IgD-negative memory B cell (primary cell): ENCODE data around the gene OTULINL. TPM values are rescaled to one million over a fixed set of nuclear protein-coding genes. Genes with fewer than 3 reads are reported as not detected.

Experiments
- H3K27ac Mint-ChIP-seq, 3 donors: one replicate each; pipeline ENCODE4 v1.8.0; 2020 to 2022; ENCODE audit warnings: mild to moderate bottlenecking in 3 of 3, mixed read lengths in 3 of 3, moderate library complexity in 1 of 3
- H3K27me3 Mint-ChIP-seq: one replicate; pipeline ENCODE4 v1.8.0; 2021; ENCODE audit warnings: mixed read lengths
- H3K36me3 Mint-ChIP-seq: one replicate; pipeline ENCODE4 v1.8.0; 2020; ENCODE audit warnings: mild to moderate bottlenecking, mixed read lengths
- H3K4me1 Mint-ChIP-seq, 3 donors: one replicate each; pipeline ENCODE4 v1.8.0; 2020 to 2022; ENCODE audit warnings: mixed read lengths in 3 of 3, mild to moderate bottlenecking in 1 of 3
- H3K4me3 Mint-ChIP-seq, 4 donors: one replicate each; pipeline ENCODE4 v1.8.0; 2020 to 2022; ENCODE audit warnings: mild to moderate bottlenecking in 4 of 4, mixed read lengths in 4 of 4, moderate library complexity in 3 of 4
- H3K9me3 Mint-ChIP-seq, 3 donors: one replicate each; pipeline ENCODE4 v1.8.0; 2020 to 2021; ENCODE audit warnings: mixed read lengths in 3 of 3, mild to moderate bottlenecking in 1 of 3
- polyA plus RNA-seq: library from polyadenylated mRNA; unstranded; fragments of 300-500 nt; fragmentation: Illumina TruSeq; gene quantifications from one replicate; pipeline ENCODE4 v1.2.3, GENCODE V29; 2021

Gene OTULINL
- polyA plus RNA-seq, 1 donor from 2014 or later = 1.2 TPM

GRCh38 chr5:14655146-14655741 is 73.7 kb downstream of the OTULINL start:
- H3K4me3 Mint-ChIP-seq = no peak overlapping the region
- H3K9me3 Mint-ChIP-seq = no peaks in the 10 kb centered on the region
- peaks cover 0 to 6% (median 5%) of the 10 kb centered on the region in 3 donors for H3K4me1 Mint-ChIP-seq
- no peak overlapping the region for H3K27ac Mint-ChIP-seq
- no peaks in the 10 kb centered on the region for H3K36me3 Mint-ChIP-seq
- no peaks in the 10 kb centered on the region for H3K27me3 Mint-ChIP-seq

DNA sequence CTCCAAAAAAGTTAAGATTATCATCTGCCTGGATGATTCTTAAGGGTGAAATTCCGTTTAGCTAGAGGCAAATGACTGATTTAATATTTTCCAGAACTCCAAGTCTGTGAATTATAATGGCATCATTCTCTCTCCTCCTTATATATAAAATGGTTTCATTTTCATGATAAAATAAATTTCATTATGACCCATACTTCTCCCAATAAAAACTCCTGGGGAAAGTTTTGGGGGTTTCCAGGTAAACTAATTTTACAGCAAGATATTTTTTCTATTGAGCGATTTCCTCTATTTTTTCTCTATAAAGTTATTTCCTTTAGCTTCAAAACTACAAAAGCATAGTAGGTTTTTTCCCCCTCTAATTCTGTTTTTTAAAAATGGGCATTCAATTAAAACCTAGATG is 75.3 kb downstream of the OTULINL start:
- no peak overlapping the region for H3K4me3 Mint-ChIP-seq
- H3K36me3 Mint-ChIP-seq = no peaks in the 10 kb centered on the region
- H3K9me3 Mint-ChIP-seq = no peaks in the 10 kb centered on the region
- H3K4me1 Mint-ChIP-seq = peaks cover 8 to 14% (median 12%) of the 10 kb centered on the region in 3 donors
- no peak overlapping the region for H3K27ac Mint-ChIP-seq
- no peaks in the 10 kb centered on the region for H3K27me3 Mint-ChIP-seq

DNA sequence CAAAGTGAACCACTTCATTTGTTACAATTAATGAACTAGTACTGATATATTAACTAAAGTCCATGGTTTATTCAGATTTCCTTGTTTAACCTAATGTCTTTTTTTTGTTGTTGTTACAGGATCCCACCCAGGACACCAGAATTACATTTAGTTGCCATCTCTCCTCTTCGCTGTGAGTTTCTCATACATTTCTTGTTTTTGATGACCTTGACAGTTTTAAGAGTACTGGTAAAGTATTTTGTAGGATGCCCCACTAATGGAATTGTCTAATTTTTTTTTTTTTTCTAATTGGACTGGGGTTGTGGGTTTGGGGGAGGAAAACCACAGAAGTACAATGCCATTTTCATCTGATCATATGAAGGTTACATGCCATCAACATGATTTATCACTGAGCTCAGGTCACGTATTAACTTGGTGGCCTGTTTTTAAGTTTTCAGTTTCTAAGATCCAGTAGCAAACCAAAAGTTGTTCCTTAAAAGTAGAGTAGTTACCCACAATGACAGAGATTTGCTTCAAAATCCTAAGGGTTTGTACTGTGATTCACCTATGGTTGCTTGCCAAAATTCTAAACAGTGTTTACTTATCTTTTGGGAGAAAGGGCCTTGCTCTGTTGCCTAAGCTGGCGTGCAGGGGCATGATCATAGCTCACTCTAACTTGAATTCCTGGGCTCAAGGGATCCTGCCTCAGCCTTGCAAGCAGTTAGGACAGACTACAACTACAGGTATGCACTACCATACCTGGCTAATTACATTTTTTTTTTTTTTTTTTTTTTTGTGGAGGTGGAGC is 78.4 kb downstream of the OTULINL start:
- Mint-ChIP-seq H3K4me1 (peaks cover 23 to 26% (median 26%) of the 10 kb centered on the region in 3 donors), H3K27me3 (no peaks in the 10 kb centered on the region), H3K36me3 (no peaks in the 10 kb centered on the region), H3K27ac (no peak overlapping the region), H3K4me3 (no peak overlapping the region), H3K9me3 (no peaks in the 10 kb centered on the region)

- no peaks in the 10 kb centered on the region for H3K9me3 Mint-ChIP-seq
- no peaks in the 10 kb centered on the region for H3K27me3 Mint-ChIP-seq
- H3K4me3 Mint-ChIP-seq = peak overlapping the region in 2 of 4 donors; percentile 12 to 84
- peaks cover 26 to 33% (median 32%) of the 10 kb centered on the region in 3 donors for H3K4me1 Mint-ChIP-seq
- H3K27ac Mint-ChIP-seq = no peak overlapping the region
- no peaks in the 10 kb centered on the region for H3K36me3 Mint-ChIP-seq
Measured at GRCh38 chr5:14660833-14661232, 79.2 kb downstream of the OTULINL start.

Other genes starting within 250 kb of the OTULINL start
- gene OTULIN, start 82.9 kb downstream of the OTULINL start, polyA plus RNA-seq = 20.9 TPM